GM21717 (cell line): ENCODE measurements around the gene NTM.
A peak's percentile ranks its signal among the peaks of the same experiment; 100 is the strongest.

Source experiments
- ATAC-seq: cut with Tn5 transposase; IDR thresholded peaks from one replicate; pipeline ENCODE4 v1.9.1; 2021; ENCODE audit warnings: mild to moderate bottlenecking, moderate library complexity; ENCODE audit not compliant: unreplicated experiment

Gene NTM

GRCh38 chr11:131932584-131933325 is 562.3 kb downstream of the NTM start:
- ATAC-seq, result no peak

GRCh38 chr11:131934006-131934405 is 563.6 kb downstream of the NTM start:
- ATAC-seq, result no peak

- ATAC-seq, result peak; percentile 50
Observed at GRCh38 chr11:131938351-131938751, 567.9 kb downstream of the NTM start.

- no peak for ATAC-seq
Observed at GRCh38 chr11:131940126-131940525, 569.7 kb downstream of the NTM start.

GRCh38 chr11:131942878-131943277 is 572.5 kb downstream of the NTM start:
- no peak for ATAC-seq

GRCh38 chr11:131943295-131943694 is 572.9 kb downstream of the NTM start:
- ATAC-seq, result no peak

GRCh38 chr11:131944736-131945135 is 574.3 kb downstream of the NTM start:
- no peak for ATAC-seq

GRCh38 chr11:131945706-131946105 is 575.3 kb downstream of the NTM start:
- no peak for ATAC-seq

- no peak for ATAC-seq
Observed at GRCh38 chr11:131947511-131947910, 577.1 kb downstream of the NTM start.

GRCh38 chr11:131951121-131951520 is 580.7 kb downstream of the NTM start:
- no peak for ATAC-seq

GRCh38 chr11:131954146-131954545 is 583.7 kb downstream of the NTM start:
- ATAC-seq, result no peak

- ATAC-seq, result no peak
Observed at GRCh38 chr11:131955904-131956303, 585.5 kb downstream of the NTM start.

GRCh38 chr11:131957201-131957600 is 586.8 kb downstream of the NTM start:
- no peak for ATAC-seq

GRCh38 chr11:131957875-131958274 is 587.5 kb downstream of the NTM start:
- no peak for ATAC-seq

GRCh38 chr11:131962818-131963217 is 592.4 kb downstream of the NTM start:
- ATAC-seq, result no peak

GRCh38 chr11:131964698-131965483 is 594.5 kb downstream of the NTM start:
- ATAC-seq, result no peak

- no peak for ATAC-seq
Observed at GRCh38 chr11:131965504-131965903, 595.1 kb downstream of the NTM start.

- ATAC-seq, result no peak
Observed at GRCh38 chr11:131966667-131967066, 596.3 kb downstream of the NTM start.

- ATAC-seq, result no peak
Observed at GRCh38 chr11:131969261-131969660, 598.8 kb downstream of the NTM start.

GRCh38 chr11:131973061-131973460 is 602.6 kb downstream of the NTM start:
- ATAC-seq, result no peak

GRCh38 chr11:131975619-131976018 is 605.2 kb downstream of the NTM start:
- ATAC-seq, result no peak

- ATAC-seq, result no peak
Observed at GRCh38 chr11:131976021-131976420, 605.6 kb downstream of the NTM start.
